Osteocyte (in vitro differentiated cells): ENCODE data around the gene ELANE. TPM values are rescaled to one million over a fixed set of nuclear protein-coding genes. Genes with fewer than 3 reads are reported as not detected.

Source experiments
- DNase-seq: peaks from one replicate; pipeline ENCODE4 v3.0.0; 2021; ENCODE audit warnings: mixed read lengths; ENCODE audit not compliant: unreplicated experiment; ENCODE audit errors: extremely low spot score
- H3K27ac Mint-ChIP-seq: one replicate; pipeline ENCODE4 v1.8.0; 2021; ENCODE audit warnings: mild to moderate bottlenecking, mixed read lengths; ENCODE audit not compliant: unreplicated experiment
- H3K27me3 Mint-ChIP-seq: one replicate; pipeline ENCODE4 v1.8.0; 2021; ENCODE audit warnings: mixed read lengths; ENCODE audit not compliant: unreplicated experiment
- H3K36me3 Mint-ChIP-seq: one replicate; pipeline ENCODE4 v1.8.0; 2021; ENCODE audit warnings: mixed read lengths; ENCODE audit not compliant: unreplicated experiment
- H3K4me1 Mint-ChIP-seq: one replicate; pipeline ENCODE4 v1.8.0; 2021; ENCODE audit warnings: mixed read lengths; ENCODE audit not compliant: unreplicated experiment
- H3K4me3 Mint-ChIP-seq: one replicate; pipeline ENCODE4 v1.8.0; 2021; ENCODE audit warnings: mild to moderate bottlenecking, moderate library complexity, mixed read lengths; ENCODE audit not compliant: unreplicated experiment
- H3K9me3 Mint-ChIP-seq: one replicate; pipeline ENCODE4 v1.8.0; 2021; ENCODE audit warnings: mixed read lengths; ENCODE audit not compliant: unreplicated experiment
- CTCF ChIP-seq: fragments of 200-600 bp; sonication (generic); IDR thresholded peaks from 2 replicates; pipeline ENCODE4 v1.5.0; 2021; ENCODE audit warnings: antibody characterized with exemption, mild to moderate bottlenecking, moderate library complexity
- total RNA-seq: library from RNA; stranded (reverse); gene quantifications from 2 replicates; pipeline ENCODE4 v1.2.1, GENCODE V29; 2021

The ELANE gene
- total RNA-seq, 1 donor from 2014 or later, result 1.2 TPM

- Mint-ChIP-seq H3K27ac (no peak overlapping the region), H3K4me1 (no peaks in the 10 kb centered on the region), H3K9me3 (no peaks in the 10 kb centered on the region), H3K4me3 (no peak overlapping the region), H3K27me3 (no peaks in the 10 kb centered on the region), H3K36me3 (peaks cover 25% of the 10 kb centered on the region)
- TF ChIP-seq CTCF, result no peak
- DNase-seq, result no peak
Measured at GRCh38 chr19:879711-880438, 27.8 kb downstream of the ELANE start.

- no peaks in the 10 kb centered on the region for H3K9me3 Mint-ChIP-seq
- no peak overlapping the region for H3K27ac Mint-ChIP-seq
- no peaks in the 10 kb centered on the region for H3K27me3 Mint-ChIP-seq
- no peaks in the 10 kb centered on the region for H3K4me1 Mint-ChIP-seq
- no peak for DNase-seq
- no peak for TF ChIP-seq CTCF
- no peak overlapping the region for H3K4me3 Mint-ChIP-seq
- H3K36me3 Mint-ChIP-seq, result peaks cover 19% of the 10 kb centered on the region
Measured at GRCh38 chr19:881385-882071, 29.4 kb downstream of the ELANE start.

GRCh38 chr19:882871-883497 lies 30.9 kb downstream of the ELANE start:
- H3K27ac Mint-ChIP-seq, result no peak overlapping the region
- no peaks in the 10 kb centered on the region for H3K4me1 Mint-ChIP-seq
- no peak for DNase-seq
- peaks cover 21% of the 10 kb centered on the region for H3K36me3 Mint-ChIP-seq
- no peaks in the 10 kb centered on the region for H3K27me3 Mint-ChIP-seq
- TF ChIP-seq CTCF, result no peak
- H3K9me3 Mint-ChIP-seq, result no peaks in the 10 kb centered on the region
- H3K4me3 Mint-ChIP-seq, result no peak overlapping the region

GRCh38 chr19:883661-884211 lies 31.6 kb downstream of the ELANE start:
- TF ChIP-seq CTCF, result no peak
- no peaks in the 10 kb centered on the region for H3K9me3 Mint-ChIP-seq
- no peak for DNase-seq
- no peak overlapping the region for H3K27ac Mint-ChIP-seq
- H3K36me3 Mint-ChIP-seq, result peaks cover 21% of the 10 kb centered on the region
- H3K4me3 Mint-ChIP-seq, result no peak overlapping the region
- H3K4me1 Mint-ChIP-seq, result no peaks in the 10 kb centered on the region
- no peaks in the 10 kb centered on the region for H3K27me3 Mint-ChIP-seq
